Breast epithelium (tissue), 3 donors: ENCODE measurements around the gene SPCS2.
A peak's percentile ranks its signal among the peaks of the same experiment; 100 is the strongest.

Experiments
- CTCF ChIP-seq, 3 donors: fragments of 450-650 bp; IDR thresholded peaks; one replicate each; pipeline ENCODE4 v1.5.1; 2016 to 2017; ENCODE audit warnings: antibody characterized with exemption in 3 of 3, mild to moderate bottlenecking in 3 of 3, moderate library complexity in 3 of 3
- POLR2A ChIP-seq: fragments of 450-650 bp; IDR thresholded peaks from one replicate; pipeline ENCODE4 v1.6.1; 2016; ENCODE audit warnings: antibody characterized with exemption, mild to moderate bottlenecking, moderate library complexity

- TF ChIP-seq CTCF (IDR thresholded peaks at IDR 0.05): peak; percentile 58 to 79 (median 77)
- no peak for TF ChIP-seq POLR2A
Measured at GRCh38 chr11:74929431-74930363, 19.4 kb upstream of the SPCS2 start.
